22Rv1 (cell line): ENCODE results near the gene SLC22A12.

Experiments
- CTCF ChIP-seq: fragments of 450-650 bp; IDR thresholded peaks from 2 replicates; pipeline ENCODE4 v1.5.1; 2017; ENCODE audit warnings: mild to moderate bottlenecking
- ZFX ChIP-seq: fragments of 450-650 bp; IDR thresholded peaks from 2 replicates; pipeline ENCODE4 v1.6.1; 2017; ENCODE audit warnings: antibody characterized with exemption, borderline replicate concordance

- TF ChIP-seq CTCF (no peak), ZFX (no peak)
These were observed 31.5 kb upstream of the SLC22A12 start for GRCh38 chr11:64559351-64560138.
